GM12801 (cell line): ENCODE data around the gene XRCC6.

Source experiments
- TF ChIP-seq, protein P1 (sequence below): IDR thresholded peaks from one replicate; pipeline ENCODE4 v1.5.1; 2011; ENCODE audit warnings: control low read depth; ENCODE audit not compliant: insufficient read length; ENCODE audit errors: extremely low read depth

Gene XRCC6

DNA sequence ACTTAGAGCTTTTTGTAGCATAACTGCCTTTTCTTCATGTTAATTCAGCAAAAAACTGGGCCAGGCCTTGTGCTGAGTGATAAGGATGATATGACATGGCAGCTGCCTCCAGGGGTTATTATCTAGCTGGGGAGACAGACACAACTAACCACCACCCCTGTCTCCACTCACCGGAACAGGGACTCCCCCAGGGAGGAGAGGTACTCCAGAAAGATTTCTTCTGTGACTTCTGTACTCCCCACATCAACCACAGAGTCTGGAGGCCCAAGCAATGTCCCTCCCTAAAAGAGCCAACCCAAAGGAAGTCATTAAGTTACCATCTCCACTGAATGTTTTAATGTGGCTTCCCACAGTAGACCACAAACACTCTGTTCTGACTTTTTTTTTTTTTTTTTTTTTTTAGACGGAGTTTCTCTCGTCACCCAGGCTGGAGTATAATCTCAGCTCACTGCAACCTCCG is 17.2 kb upstream of the XRCC6 start:
- TF ChIP-seq, protein P1, sequence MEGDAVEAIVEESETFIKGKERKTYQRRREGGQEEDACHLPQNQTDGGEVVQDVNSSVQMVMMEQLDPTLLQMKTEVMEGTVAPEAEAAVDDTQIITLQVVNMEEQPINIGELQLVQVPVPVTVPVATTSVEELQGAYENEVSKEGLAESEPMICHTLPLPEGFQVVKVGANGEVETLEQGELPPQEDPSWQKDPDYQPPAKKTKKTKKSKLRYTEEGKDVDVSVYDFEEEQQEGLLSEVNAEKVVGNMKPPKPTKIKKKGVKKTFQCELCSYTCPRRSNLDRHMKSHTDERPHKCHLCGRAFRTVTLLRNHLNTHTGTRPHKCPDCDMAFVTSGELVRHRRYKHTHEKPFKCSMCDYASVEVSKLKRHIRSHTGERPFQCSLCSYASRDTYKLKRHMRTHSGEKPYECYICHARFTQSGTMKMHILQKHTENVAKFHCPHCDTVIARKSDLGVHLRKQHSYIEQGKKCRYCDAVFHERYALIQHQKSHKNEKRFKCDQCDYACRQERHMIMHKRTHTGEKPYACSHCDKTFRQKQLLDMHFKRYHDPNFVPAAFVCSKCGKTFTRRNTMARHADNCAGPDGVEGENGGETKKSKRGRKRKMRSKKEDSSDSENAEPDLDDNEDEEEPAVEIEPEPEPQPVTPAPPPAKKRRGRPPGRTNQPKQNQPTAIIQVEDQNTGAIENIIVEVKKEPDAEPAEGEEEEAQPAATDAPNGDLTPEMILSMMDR, result no peak

DNA sequence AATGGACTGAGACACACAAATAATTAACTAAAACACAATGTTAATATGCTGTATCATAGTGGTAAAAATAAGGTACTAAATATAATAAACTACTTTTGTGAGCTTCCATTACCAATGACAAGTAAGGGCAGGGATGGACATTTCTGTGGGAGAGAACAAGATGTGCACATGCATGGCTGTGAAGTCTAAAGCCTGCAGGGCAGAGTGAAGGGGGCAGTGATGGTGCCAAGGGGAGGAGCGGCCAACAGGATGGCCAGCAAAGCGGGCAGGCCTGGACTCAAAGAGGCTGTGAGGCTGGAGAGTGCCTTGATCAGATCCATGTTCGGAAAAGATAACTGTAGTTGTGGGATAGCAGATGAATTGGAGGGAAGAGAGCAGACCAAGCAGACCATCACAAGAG is 12.7 kb upstream of the XRCC6 start:
- TF ChIP-seq, protein P1, result no peak

DNA sequence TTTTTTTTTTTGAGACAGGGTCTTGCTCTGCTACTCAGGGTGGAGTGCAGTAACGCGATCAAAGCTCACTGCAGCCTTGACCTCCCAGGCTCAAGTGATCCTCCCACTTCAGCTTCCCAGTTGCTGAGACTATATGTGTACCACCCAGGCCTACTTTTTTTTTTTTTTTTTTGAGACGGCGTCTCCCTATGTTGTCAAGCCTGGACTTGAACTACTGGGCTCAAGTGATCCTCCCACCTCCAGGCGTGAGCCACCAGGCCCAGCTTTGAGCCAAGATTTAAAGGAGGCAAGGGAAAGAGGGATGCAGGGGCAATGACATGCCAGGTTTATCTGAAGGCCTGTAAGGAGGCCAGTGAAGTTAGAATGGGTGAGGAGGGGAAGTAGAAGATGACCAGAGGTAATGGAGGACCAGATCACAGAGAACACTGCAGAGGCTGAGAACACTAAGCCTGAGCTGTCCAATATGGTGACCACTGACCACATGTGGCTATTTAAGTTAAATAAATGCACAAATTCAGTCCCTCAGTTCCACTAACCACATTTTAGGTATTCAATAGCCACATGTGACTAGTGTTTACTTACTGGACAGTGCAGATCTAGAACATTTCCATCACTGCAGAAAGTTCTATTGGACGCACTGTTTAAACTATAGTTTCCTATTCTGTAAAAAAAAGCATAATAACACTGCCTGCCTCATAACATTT is 8.3 kb upstream of the XRCC6 start:
- TF ChIP-seq, protein P1, result no peak

DNA sequence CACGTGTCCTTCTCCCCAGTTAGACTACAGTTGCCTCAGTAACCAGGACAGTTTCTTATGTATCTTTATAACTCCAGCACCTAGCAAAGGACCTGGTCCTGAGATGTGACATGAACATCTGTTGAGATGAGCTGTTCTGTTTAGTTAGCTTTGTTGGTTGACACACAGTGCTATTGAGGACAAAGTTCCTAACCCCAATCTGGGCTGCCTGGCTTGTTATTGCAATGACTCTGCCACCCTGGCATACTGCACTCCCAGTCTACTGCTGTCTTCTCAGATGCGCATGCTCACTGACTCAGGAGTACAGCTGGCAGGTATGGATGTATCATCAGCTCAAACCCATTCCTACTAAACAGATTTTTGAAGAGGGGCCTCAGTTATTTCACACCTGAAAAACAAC is 7.6 kb upstream of the XRCC6 start:
- TF ChIP-seq, protein P1, result no peak

DNA sequence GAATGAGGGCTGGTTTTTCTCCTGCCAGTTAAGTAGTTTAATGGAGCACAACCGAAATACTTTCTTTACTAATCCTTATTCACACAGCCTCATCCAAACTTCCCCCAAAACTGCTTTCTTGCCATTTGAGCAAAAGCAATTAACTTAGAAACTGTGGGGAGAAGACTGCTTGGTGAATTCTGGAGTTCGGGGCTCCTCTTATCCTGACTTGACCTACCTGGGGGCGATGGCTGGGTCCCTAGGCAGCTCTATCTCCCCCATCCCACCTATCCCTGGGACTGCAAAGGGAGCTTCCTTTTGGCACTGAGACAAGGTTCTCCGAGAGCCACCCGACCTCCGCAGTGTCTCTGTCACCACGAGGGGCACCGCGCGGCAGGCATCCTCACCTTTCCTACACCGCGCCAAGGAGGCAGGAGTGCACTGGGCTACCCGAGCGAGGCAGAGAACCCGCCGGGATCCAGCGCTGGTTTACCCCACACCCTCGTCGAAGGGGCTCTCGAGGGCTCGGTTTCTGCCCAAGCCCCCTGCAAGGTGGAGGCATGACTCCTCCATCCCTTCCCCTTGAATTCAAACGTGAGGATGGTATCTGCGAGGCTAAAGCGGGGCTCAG is 1.0 kb upstream of the XRCC6 start:
- TF ChIP-seq, protein P1, result no peak

DNA sequence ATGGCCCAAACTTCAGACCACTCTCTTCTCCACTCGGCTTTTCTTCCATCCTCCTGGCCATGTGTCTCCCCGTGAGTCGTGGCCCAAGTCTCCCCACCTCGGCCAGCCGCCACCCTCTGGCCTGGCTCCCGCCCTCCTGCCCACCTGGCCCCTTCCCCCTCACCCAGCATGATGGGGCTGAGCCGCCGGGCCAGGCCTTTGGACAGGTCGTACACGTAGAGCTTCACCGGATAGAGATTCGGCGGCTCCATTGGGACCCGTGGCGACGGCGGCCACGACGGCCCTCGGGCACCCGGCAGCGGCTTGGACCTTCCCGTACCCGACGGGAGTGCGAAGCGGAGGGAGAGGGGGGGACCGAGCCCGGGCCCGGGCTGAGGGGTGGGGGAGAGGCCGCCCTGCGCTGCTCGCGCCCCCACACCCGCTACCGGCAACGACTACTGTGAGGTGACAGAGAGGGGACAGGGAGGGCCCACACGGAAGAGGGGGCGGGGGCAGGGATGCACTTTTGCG is 451 bp upstream of the XRCC6 start, which contains the start of gene DESI1:
Gene DESI1, minus strand, starts transcription at position 455 of the 510 bp plus-strand sequence. Its CDS starts 204 bp downstream, at position 251.
- TF ChIP-seq, protein P1, result no peak

DNA sequence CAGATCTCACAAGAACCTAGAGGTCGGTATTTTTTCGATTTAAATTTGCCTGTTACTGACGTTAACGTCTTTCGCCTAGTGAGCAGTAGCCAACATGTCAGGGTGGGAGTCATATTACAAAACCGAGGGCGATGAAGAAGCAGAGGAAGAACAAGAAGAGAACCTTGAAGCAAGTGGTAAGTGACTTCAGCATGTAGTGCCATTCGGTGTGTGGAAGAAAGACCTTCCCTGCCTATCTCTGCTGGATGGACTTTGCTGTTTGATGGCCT is 750 bp downstream of the XRCC6 start:
- TF ChIP-seq, protein P1, result no peak
